Measurements from ENCODE around the gene GPX1. TPM values are rescaled to one million over a fixed set of nuclear protein-coding genes. Genes with fewer than 3 reads are reported as not detected.
A peak's percentile ranks its signal among the peaks of the same experiment; 100 is the strongest.

Gene GPX1
- total and polyA plus RNA-seq, 10 of the 15 experiments (the other 5 are each of a cell fraction or from before 2014, with no cell fraction given) = 32.0 to 1,121 (median 400) TPM

- no peak for TF ChIP-seq ZNF592 (IDR thresholded peaks at IDR 0.05)
- TF ChIP-seq SUPT20H (IDR thresholded peaks at IDR 0.05; ENCODE audit: borderline replicate concordance, control insufficient read depth, low read depth, low read length) = no peak
- peak; percentile 95 for TF ChIP-seq POLR2AphosphoS2 (IDR thresholded peaks at IDR 0.05; ENCODE audit: low read depth, low read length)
- no peak for TF ChIP-seq CEBPB (IDR thresholded peaks at IDR 0.05; ENCODE audit: borderline replicate concordance in 1 of 2, low read depth in 2 of 2, low read length in 2 of 2)
- no peak for TF ChIP-seq ASH2L (IDR thresholded peaks at IDR 0.05; ENCODE audit: borderline replicate concordance, low read depth)
- TF ChIP-seq, protein P1, sequence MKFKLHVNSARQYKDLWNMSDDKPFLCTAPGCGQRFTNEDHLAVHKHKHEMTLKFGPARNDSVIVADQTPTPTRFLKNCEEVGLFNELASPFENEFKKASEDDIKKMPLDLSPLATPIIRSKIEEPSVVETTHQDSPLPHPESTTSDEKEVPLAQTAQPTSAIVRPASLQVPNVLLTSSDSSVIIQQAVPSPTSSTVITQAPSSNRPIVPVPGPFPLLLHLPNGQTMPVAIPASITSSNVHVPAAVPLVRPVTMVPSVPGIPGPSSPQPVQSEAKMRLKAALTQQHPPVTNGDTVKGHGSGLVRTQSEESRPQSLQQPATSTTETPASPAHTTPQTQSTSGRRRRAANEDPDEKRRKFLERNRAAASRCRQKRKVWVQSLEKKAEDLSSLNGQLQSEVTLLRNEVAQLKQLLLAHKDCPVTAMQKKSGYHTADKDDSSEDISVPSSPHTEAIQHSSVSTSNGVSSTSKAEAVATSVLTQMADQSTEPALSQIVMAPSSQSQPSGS (IDR thresholded peaks at IDR 0.05; ENCODE audit: low read length) = no peak
- TF ChIP-seq IRF5 (IDR thresholded peaks at IDR 0.05; ENCODE audit: borderline replicate concordance) = no peak
- TF ChIP-seq, protein P2, sequence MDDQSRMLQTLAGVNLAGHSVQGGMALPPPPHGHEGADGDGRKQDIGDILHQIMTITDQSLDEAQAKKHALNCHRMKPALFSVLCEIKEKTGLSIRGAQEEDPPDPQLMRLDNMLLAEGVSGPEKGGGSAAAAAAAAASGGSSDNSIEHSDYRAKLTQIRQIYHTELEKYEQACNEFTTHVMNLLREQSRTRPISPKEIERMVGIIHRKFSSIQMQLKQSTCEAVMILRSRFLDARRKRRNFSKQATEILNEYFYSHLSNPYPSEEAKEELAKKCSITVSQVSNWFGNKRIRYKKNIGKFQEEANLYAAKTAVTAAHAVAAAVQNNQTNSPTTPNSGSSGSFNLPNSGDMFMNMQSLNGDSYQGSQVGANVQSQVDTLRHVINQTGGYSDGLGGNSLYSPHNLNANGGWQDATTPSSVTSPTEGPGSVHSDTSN (IDR thresholded peaks at IDR 0.05; ENCODE audit: insufficient replicate concordance, low read depth, low read length) = no peak
- peak; percentile 93 for TF ChIP-seq PML (IDR thresholded peaks at IDR 0.05; ENCODE audit: low read length)
- no peak for TF ChIP-seq STAT1 (conservative IDR thresholded peaks at IDR 0.05)
- TF ChIP-seq SMAD5 (IDR thresholded peaks at IDR 0.05; ENCODE audit: low read depth) = peak; percentile 94
- no peak for TF ChIP-seq CBX3 (IDR thresholded peaks at IDR 0.05; ENCODE audit: borderline replicate concordance, low read depth)
- TF ChIP-seq MEF2A (IDR thresholded peaks at IDR 0.05; ENCODE audit: insufficient read depth, low read depth, low read length) = 0 out of 2 replicates have a peak, but pooled peaks have one; percentile 3
- no peak for TF ChIP-seq NRF1 (conservative IDR thresholded peaks at IDR 0.05; ENCODE audit: low read depth, low read length)
- TF ChIP-seq, protein P3, sequence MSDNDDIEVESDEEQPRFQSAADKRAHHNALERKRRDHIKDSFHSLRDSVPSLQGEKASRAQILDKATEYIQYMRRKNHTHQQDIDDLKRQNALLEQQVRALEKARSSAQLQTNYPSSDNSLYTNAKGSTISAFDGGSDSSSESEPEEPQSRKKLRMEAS (IDR thresholded peaks at IDR 0.05; ENCODE audit: low read depth, low read length) = peak; percentile 84
- TF ChIP-seq WRNIP1 (IDR thresholded peaks at IDR 0.05; ENCODE audit: borderline replicate concordance, low read depth, low read length) = no peak
- peak; percentile 79 for TF ChIP-seq GABPA (IDR thresholded peaks at IDR 0.05; ENCODE audit: low read depth)
- TF ChIP-seq PAX5 (IDR thresholded peaks at IDR 0.05; ENCODE audit: borderline replicate concordance, low read depth, low read length) = peak; percentile 91
- TF ChIP-seq ZSCAN29 (IDR thresholded peaks at IDR 0.05) = no peak
- TF ChIP-seq EED (IDR thresholded peaks at IDR 0.05; ENCODE audit: low read depth) = peak; percentile 88
- peak; percentile 73 for TF ChIP-seq SMAD1 (IDR thresholded peaks at IDR 0.05; ENCODE audit: low read depth, partially characterized antibody)
- TF ChIP-seq EGR1 (IDR thresholded peaks at IDR 0.05; ENCODE audit: borderline replicate concordance in 1 of 2, low read depth in 2 of 2, low read length in 2 of 2) = peak in 1 of 2 experiments; percentile 25; a peak in 1 of 3 replicates
Measured at GRCh38 chr3:49358217-49358883, at the start of gene GPX1 (continued).

All from GM12878 (cell line).